ENCODE results near the gene CFAP161. TPM values are rescaled to one million over a fixed set of nuclear protein-coding genes. Genes with fewer than 3 reads are reported as not detected.

Gene CFAP161
- total and polyA plus RNA-seq, 8 donors = 0.08 to 0.25 (median 0.16) TPM; not detected in 1

GRCh38 chr15:81106560-81106959 lies 27.5 kb upstream of the CFAP161 start:
- H3K9me3 ChIP-seq = no peaks in the 10 kb centered on the region
- no peak overlapping the region for H3K27ac ChIP-seq
- no peak overlapping the region for H3K4me3 ChIP-seq
- H3K27me3 ChIP-seq = no peaks in the 10 kb centered on the region
- no peak for FAIRE-seq
- H3K4me1 ChIP-seq = peaks cover 0 to 3% (median 0%) of the 10 kb centered on the region in 3 donors
- H3K36me3 ChIP-seq = no peaks in the 10 kb centered on the region
- 34 to 35% methylated on average over 6 of the region's 6 CpGs for WGBS, 2 donors
- peak; percentile 75 to 96 (median 92) for ATAC-seq
- TF ChIP-seq CTCF (IDR thresholded peaks at IDR 0.05) = peak; percentile 50 to 67 (median 58)
- intact Hi-C loops (cut with DNase I) = loop anchor here (5.0 to 10.0 kb wide), 2 partner anchors 158 to 161 kb away; no protein-coding TSS in a partner anchor
- peak in 3 of 6 donors; percentile 34 to 76 (median 35) for DNase-seq

DNA sequence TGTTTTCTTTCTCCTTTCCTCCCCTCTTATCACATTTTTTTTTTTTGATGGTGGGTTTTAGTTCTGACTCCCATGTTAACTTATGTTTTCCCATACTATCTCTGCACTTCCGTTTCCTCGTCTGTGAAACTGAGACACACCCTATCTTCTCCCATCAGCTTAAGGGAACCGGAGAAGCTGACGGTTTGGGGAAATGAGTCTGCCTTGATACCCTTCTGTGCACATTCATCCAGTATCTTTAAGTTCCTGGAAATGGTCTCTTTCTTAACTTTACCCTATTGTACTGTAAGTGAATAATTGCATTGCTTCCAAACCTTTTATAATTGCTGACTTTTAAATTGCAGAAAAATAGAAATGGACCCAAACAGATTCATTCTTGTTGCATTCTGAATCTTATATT lies 26.2 kb upstream of the CFAP161 start:
- TF ChIP-seq CTCF (IDR thresholded peaks at IDR 0.05) = no peak
- intact Hi-C loops (cut with DNase I) = loop anchor here (5.0 to 10.0 kb wide), 2 partner anchors 157 to 159 kb away; no protein-coding TSS in a partner anchor
- peaks cover 0 to 7% (median 3%) of the 10 kb centered on the region in 3 donors for H3K4me1 ChIP-seq
- no peaks in the 10 kb centered on the region for H3K27me3 ChIP-seq
- H3K36me3 ChIP-seq = no peaks in the 10 kb centered on the region
- no peak overlapping the region for H3K4me3 ChIP-seq
- H3K27ac ChIP-seq = no peak overlapping the region
- DNase-seq (no peak), FAIRE-seq (no peak), ATAC-seq (no peak)
- WGBS, 2 donors = 81 to 86% methylated on average over 4 of the region's 4 CpGs
- H3K9me3 ChIP-seq = no peaks in the 10 kb centered on the region

DNA sequence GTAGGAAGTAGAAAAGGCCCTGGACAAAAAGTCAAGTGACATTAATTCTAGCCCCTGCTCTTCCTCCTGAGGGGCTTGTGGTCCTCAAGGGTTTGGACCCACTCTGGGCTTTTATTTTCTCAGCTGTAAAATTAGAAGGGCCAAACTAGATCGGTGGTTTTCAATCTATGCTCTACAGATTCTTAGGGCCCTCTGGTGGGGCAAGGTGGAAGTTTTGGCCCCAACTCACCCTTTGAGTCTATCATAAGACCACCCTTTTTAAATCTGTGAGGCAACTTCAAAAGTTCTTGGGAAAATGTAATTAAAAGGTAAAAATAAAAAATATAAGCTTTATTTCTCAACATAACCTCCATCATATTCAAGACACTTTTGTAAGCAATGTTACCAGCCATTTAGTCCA lies 25.6 kb upstream of the CFAP161 start:
- H3K4me3 ChIP-seq = no peak overlapping the region
- H3K27me3 ChIP-seq = no peaks in the 10 kb centered on the region
- no peaks in the 10 kb centered on the region for H3K36me3 ChIP-seq
- H3K27ac ChIP-seq = no peak overlapping the region
- peak in 2 of 4 donors; percentile 20 to 29 for TF ChIP-seq CTCF (IDR thresholded peaks at IDR 0.05)
- no peaks in the 10 kb centered on the region for H3K9me3 ChIP-seq
- intact Hi-C loops (cut with DNase I) = loop anchor here (5.0 to 10.0 kb wide), 2 partner anchors 156 to 159 kb away; no protein-coding TSS in a partner anchor
- DNase-seq (no peak), ATAC-seq (no peak), FAIRE-seq (no peak)
- peaks cover 3 to 9% (median 7%) of the 10 kb centered on the region in 3 donors for H3K4me1 ChIP-seq
- WGBS, 2 donors = 14% methylated on average over 1 of the region's 1 CpG

GRCh38 chr15:81111018-81111417 lies 23.1 kb upstream of the CFAP161 start:
- H3K27ac ChIP-seq = no peak overlapping the region
- intact Hi-C loops (cut with DNase I) = no loop called here
- 70 to 79% methylated on average over 4 of the region's 4 CpGs for WGBS, 2 donors
- no peak overlapping the region for H3K4me3 ChIP-seq
- DNase-seq (no peak), ATAC-seq (no peak), FAIRE-seq (no peak)
- H3K4me1 ChIP-seq = peaks cover 12 to 19% (median 16%) of the 10 kb centered on the region in 3 donors
- H3K27me3 ChIP-seq = no peaks in the 10 kb centered on the region
- H3K9me3 ChIP-seq = no peaks in the 10 kb centered on the region
- H3K36me3 ChIP-seq = no peaks in the 10 kb centered on the region
- TF ChIP-seq CTCF (IDR thresholded peaks at IDR 0.05) = no peak
